Vagina (tissue), 2 donors: ENCODE measurements around the gene ACAD10. TPM values are rescaled to one million over a fixed set of nuclear protein-coding genes. Genes with fewer than 3 reads are reported as not detected.
"Not testable (repeated sequence)": the region's sequence is repeated elsewhere in the genome, so short reads cannot be mapped to it uniquely, and the experiment has no call there.

Source experiments
- DNase-seq, 2 donors: peaks; one replicate each; pipeline ENCODE4 v3.0.0-alpha.2; 2017; ENCODE audit errors: extremely low spot score in 2 of 2
- H3K27ac ChIP-seq: fragments of 200-600 bp; sonication (generic); one replicate; pipeline ENCODE4 v1.5.1; 2019
- H3K27me3 ChIP-seq: fragments of 200-600 bp; sonication (generic); one replicate; pipeline ENCODE4 v1.5.1; 2019
- H3K36me3 ChIP-seq, 2 donors: fragments of 200-600 bp; sonication (generic); one replicate each; pipeline ENCODE4 v1.5.1; 2017 to 2019
- H3K4me1 ChIP-seq: fragments of 200-600 bp; sonication (generic); one replicate; pipeline ENCODE4 v1.5.1; 2019
- H3K4me3 ChIP-seq, 2 donors: fragments of 200-600 bp; sonication (generic); 1 replicate in 1 of 2; 2 replicates in 1 of 2; pipeline ENCODE4 v1.5.1; 2016 to 2019
- H3K9me3 ChIP-seq: fragments of 200-600 bp; sonication (generic); one replicate; pipeline ENCODE4 v1.5.1; 2019
- CTCF ChIP-seq, 3 experiments: fragments of 450-650 bp in 2 of 3; fragments of 200-600 bp in 1 of 3; sonication (generic) in 1 of 3; IDR thresholded peaks; one replicate each; pipeline ENCODE4 v1.5.1; 2017 to 2019; ENCODE audit warnings: antibody characterized with exemption in 3 of 3, mild to moderate bottlenecking in 2 of 3, moderate library complexity in 2 of 3
- POLR2A ChIP-seq, 2 donors: fragments of 450-650 bp; IDR thresholded peaks; one replicate each; pipeline ENCODE4 v1.6.1; 2017; ENCODE audit warnings: antibody characterized with exemption in 2 of 2, mild to moderate bottlenecking in 2 of 2, moderate library complexity in 2 of 2
- POLR2AphosphoS5 ChIP-seq, 2 donors: sonication (generic); formaldehyde crosslinking; IDR thresholded peaks; one replicate each; pipeline ENCODE4 v1.9.0; 2017; ENCODE audit warnings: antibody characterized with exemption in 2 of 2, mild to moderate bottlenecking in 2 of 2, low read depth in 1 of 2; ENCODE audit not compliant: insufficient read depth in 1 of 2
- intact Hi-C: fragments of 100-400 bp; cut with DNase I; formaldehyde crosslinking; loops from one replicate; pipeline ENCODE4 v1.15.1; 2023
- total RNA-seq: library from RNA; depleted of rRNA; stranded (reverse); fragments of >200 nt; gene quantifications from one replicate; pipeline ENCODE4 v1.2.3, GENCODE V29; 2016

The ACAD10 gene
- total RNA-seq, 1 donor from 2014 or later, result 26.5 TPM

- TF ChIP-seq CTCF (IDR thresholded peaks at IDR 0.05) (no peak), POLR2A (IDR thresholded peaks at IDR 0.05) (no peak), POLR2AphosphoS5 (IDR thresholded peaks at IDR 0.05; ENCODE audit: insufficient read depth in 1 of 2, low read depth in 1 of 2) (no peak)
- Histone ChIP-seq H3K9me3 (no peaks in the 10 kb centered on the region), H3K27ac (no peak overlapping the region), H3K36me3 (peaks cover 0 to 34% of the 10 kb centered on the region in 2 donors), H3K4me3 (no peak overlapping the region), H3K4me1 (no peaks in the 10 kb centered on the region), H3K27me3 (no peaks in the 10 kb centered on the region)
- DNase-seq, result no peak
- intact Hi-C loops, result no loop called here
Observed at GRCh38 chr12:111720457-111720856, 34.6 kb downstream of the ACAD10 start.

- H3K36me3 ChIP-seq, result peaks cover 0 to 33% of the 10 kb centered on the region in 2 donors
- DNase-seq, intact Hi-C loops: not testable (repeated sequence)
Observed at GRCh38 chr12:111723646-111724360, 38.0 kb downstream of the ACAD10 start.

GRCh38 chr12:111728795-111729194 lies 42.9 kb downstream of the ACAD10 start:
- Histone ChIP-seq H3K27me3 (no peaks in the 10 kb centered on the region), H3K4me1 (no peaks in the 10 kb centered on the region), H3K4me3 (no peak overlapping the region), H3K27ac (no peak overlapping the region), H3K9me3 (no peaks in the 10 kb centered on the region), H3K36me3 (peaks cover 0 to 26% of the 10 kb centered on the region in 2 donors)
- no peak for DNase-seq
- no peak for TF ChIP-seq POLR2A (IDR thresholded peaks at IDR 0.05)
- no peak for TF ChIP-seq POLR2AphosphoS5 (IDR thresholded peaks at IDR 0.05; ENCODE audit: insufficient read depth in 1 of 2, low read depth in 1 of 2)
- TF ChIP-seq CTCF (IDR thresholded peaks at IDR 0.05), result no peak
- intact Hi-C loops, result no loop called here

More at GRCh38 chr12:111723646-111724360, 38.0 kb downstream of the ACAD10 start:
- H3K4me3 ChIP-seq, H3K4me1 ChIP-seq, H3K9me3 ChIP-seq, H3K27me3 ChIP-seq, H3K27ac ChIP-seq: not testable (repeated sequence)

GRCh38 chr12:111730420-111730819 lies 44.6 kb downstream of the ACAD10 start:
- Histone ChIP-seq H3K27me3 (no peaks in the 10 kb centered on the region), H3K4me1 (no peaks in the 10 kb centered on the region), H3K36me3 (peaks cover 0 to 34% of the 10 kb centered on the region in 2 donors), H3K27ac (no peak overlapping the region), H3K4me3 (no peak overlapping the region), H3K9me3 (no peaks in the 10 kb centered on the region)
- intact Hi-C loops, result no loop called here
- TF ChIP-seq POLR2A (IDR thresholded peaks at IDR 0.05) (no peak), CTCF (IDR thresholded peaks at IDR 0.05) (no peak), POLR2AphosphoS5 (IDR thresholded peaks at IDR 0.05; ENCODE audit: insufficient read depth in 1 of 2, low read depth in 1 of 2) (no peak)
- DNase-seq, result no peak

GRCh38 chr12:111732786-111733185 lies 46.9 kb downstream of the ACAD10 start:
- Histone ChIP-seq H3K4me3 (no peak overlapping the region), H3K9me3 (no peaks in the 10 kb centered on the region), H3K36me3 (peaks cover 0 to 49% of the 10 kb centered on the region in 2 donors), H3K4me1 (no peaks in the 10 kb centered on the region), H3K27me3 (no peaks in the 10 kb centered on the region), H3K27ac (no peak overlapping the region)
- DNase-seq, result no peak
- TF ChIP-seq POLR2A (IDR thresholded peaks at IDR 0.05) (no peak), POLR2AphosphoS5 (IDR thresholded peaks at IDR 0.05; ENCODE audit: insufficient read depth in 1 of 2, low read depth in 1 of 2) (no peak), CTCF (IDR thresholded peaks at IDR 0.05) (no peak)
- intact Hi-C loops, result no loop called here
